DOHH2 (cell line): Measurements from ENCODE around the gene AMDHD1.

Experiments used
- EZH2phosphoT487 ChIP-seq: fragments of 200-600 bp; sonication (generic); IDR thresholded peaks from 2 replicates; pipeline ENCODE4 v1.6.1; 2017; ENCODE audit warnings: borderline replicate concordance, mild to moderate bottlenecking, antibody characterized with exemption, low read length, moderate library complexity, mixed read lengths
- TF ChIP-seq, protein P1 (sequence below): fragments of 200-600 bp; sonication (generic); IDR thresholded peaks from one replicate; pipeline ENCODE4 v1.5.1; 2014; ENCODE audit warnings: antibody characterized with exemption, mild to moderate bottlenecking, low read depth, low read length; ENCODE audit not compliant: poor library complexity, severe bottlenecking

- TF ChIP-seq, protein P1, sequence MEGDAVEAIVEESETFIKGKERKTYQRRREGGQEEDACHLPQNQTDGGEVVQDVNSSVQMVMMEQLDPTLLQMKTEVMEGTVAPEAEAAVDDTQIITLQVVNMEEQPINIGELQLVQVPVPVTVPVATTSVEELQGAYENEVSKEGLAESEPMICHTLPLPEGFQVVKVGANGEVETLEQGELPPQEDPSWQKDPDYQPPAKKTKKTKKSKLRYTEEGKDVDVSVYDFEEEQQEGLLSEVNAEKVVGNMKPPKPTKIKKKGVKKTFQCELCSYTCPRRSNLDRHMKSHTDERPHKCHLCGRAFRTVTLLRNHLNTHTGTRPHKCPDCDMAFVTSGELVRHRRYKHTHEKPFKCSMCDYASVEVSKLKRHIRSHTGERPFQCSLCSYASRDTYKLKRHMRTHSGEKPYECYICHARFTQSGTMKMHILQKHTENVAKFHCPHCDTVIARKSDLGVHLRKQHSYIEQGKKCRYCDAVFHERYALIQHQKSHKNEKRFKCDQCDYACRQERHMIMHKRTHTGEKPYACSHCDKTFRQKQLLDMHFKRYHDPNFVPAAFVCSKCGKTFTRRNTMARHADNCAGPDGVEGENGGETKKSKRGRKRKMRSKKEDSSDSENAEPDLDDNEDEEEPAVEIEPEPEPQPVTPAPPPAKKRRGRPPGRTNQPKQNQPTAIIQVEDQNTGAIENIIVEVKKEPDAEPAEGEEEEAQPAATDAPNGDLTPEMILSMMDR = peak; percentile 80
- TF ChIP-seq EZH2phosphoT487 = no peak
Observed at GRCh38 chr12:95998611-95999286, 55.6 kb downstream of the AMDHD1 start.
